Subcutaneous adipose tissue (tissue), 4 donors: ENCODE measurements around the gene ZNFX1. TPM values are rescaled to one million over a fixed set of nuclear protein-coding genes. Genes with fewer than 3 reads are reported as not detected.

ENCODE experiments used
- CTCF ChIP-seq: fragments of 450-650 bp; IDR thresholded peaks from one replicate; pipeline ENCODE4 v1.5.1; 2016; ENCODE audit warnings: low read depth, mild to moderate bottlenecking, control low read depth, antibody characterized with exemption, moderate library complexity
- total RNA-seq, 4 donors: library from RNA; depleted of rRNA; stranded (reverse); fragments of >200 nt; gene quantifications; one replicate each; pipeline ENCODE4 v1.1.0, GENCODE V29; 2016

The ZNFX1 gene
- total RNA-seq, 4 donors from 2014 or later, result 35.2 to 46.2 (median 40.0) TPM

- TF ChIP-seq CTCF, result no peak
Measured at GRCh38 chr20:49230021-49230420, 47.8 kb downstream of the ZNFX1 start.

- no peak for TF ChIP-seq CTCF
Measured at GRCh38 chr20:49229381-49229780, 48.5 kb downstream of the ZNFX1 start.

- TF ChIP-seq CTCF, result no peak
Measured at GRCh38 chr20:49228676-49229075, 49.2 kb downstream of the ZNFX1 start.

GRCh38 chr20:49225896-49226295, 52.0 kb downstream of the ZNFX1 start:
- no peak for TF ChIP-seq CTCF

- no peak for TF ChIP-seq CTCF
Measured at GRCh38 chr20:49219924-49220831, 57.7 kb downstream of the ZNFX1 start.

- no peak for TF ChIP-seq CTCF
Measured at GRCh38 chr20:49219091-49219923, 58.5 kb downstream of the ZNFX1 start, which contains the start of gene DDX27. DDX27 (plus strand) TSS chr20:49219416; CDS start chr20:49219449, 33 bp downstream.
